T-helper 1 cell treated with Interleukin-12 subunit alpha and Interleukin-12 subunit beta and Interleukin-4 antibody, amounts not matched to agents 30 μg/mL and 1 μg/mL, for 36 hours (primary cell): ENCODE results near the gene TRPM4.
"Not testable (repeated sequence)": the region's sequence is repeated elsewhere in the genome, so short reads cannot be mapped to it uniquely, and the experiment has no call there.

Source experiments
- H3K27ac Mint-ChIP-seq: one replicate; pipeline ENCODE4 v1.8.0; 2021; ENCODE audit warnings: mild to moderate bottlenecking, mixed read lengths
- H3K27me3 Mint-ChIP-seq: one replicate; pipeline ENCODE4 v1.8.0; 2021; ENCODE audit warnings: low read depth, mixed read lengths
- H3K36me3 Mint-ChIP-seq: one replicate; pipeline ENCODE4 v1.8.0; 2021; ENCODE audit warnings: low read depth, mixed read lengths
- H3K4me1 Mint-ChIP-seq: one replicate; pipeline ENCODE4 v1.8.0; 2021; ENCODE audit warnings: low read depth, mixed read lengths
- H3K4me3 Mint-ChIP-seq: one replicate; pipeline ENCODE4 v1.8.0; 2021; ENCODE audit warnings: mild to moderate bottlenecking, moderate library complexity, mixed read lengths
- H3K9me3 Mint-ChIP-seq: one replicate; pipeline ENCODE4 v1.8.0; 2021; ENCODE audit warnings: mixed read lengths

Gene TRPM4

DNA sequence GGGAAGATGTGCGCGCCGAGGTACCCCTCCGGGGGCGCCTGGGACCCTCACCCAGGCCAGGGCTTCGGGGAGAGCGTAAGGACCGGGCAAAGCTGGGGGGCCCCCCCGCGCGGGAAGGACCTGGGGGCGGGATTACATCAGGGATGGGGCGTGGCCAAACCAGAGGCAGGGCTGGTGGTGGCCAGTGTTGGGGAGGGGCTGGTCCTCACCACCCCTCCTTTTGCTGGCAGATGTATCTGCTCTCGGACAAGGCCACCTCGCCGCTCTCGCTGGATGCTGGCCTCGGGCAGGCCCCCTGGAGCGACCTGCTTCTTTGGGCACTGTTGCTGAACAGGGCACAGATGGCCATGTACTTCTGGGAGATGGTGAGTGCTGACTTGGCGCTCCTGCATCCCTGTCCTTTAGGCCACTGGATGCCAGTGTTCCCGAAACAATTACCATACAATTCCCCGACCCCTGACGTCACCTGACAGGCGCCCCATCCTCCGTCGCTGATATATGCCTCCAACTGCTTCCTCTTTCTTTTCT is 25.3 kb downstream of the TRPM4 start:
- H3K27ac Mint-ChIP-seq: no peak overlapping the region
- H3K9me3 Mint-ChIP-seq: peaks cover 17% of the 10 kb centered on the region
- no peaks in the 10 kb centered on the region for H3K27me3 Mint-ChIP-seq
- no peak overlapping the region for H3K4me3 Mint-ChIP-seq
- H3K36me3 Mint-ChIP-seq: no peaks in the 10 kb centered on the region
- no peaks in the 10 kb centered on the region for H3K4me1 Mint-ChIP-seq

DNA sequence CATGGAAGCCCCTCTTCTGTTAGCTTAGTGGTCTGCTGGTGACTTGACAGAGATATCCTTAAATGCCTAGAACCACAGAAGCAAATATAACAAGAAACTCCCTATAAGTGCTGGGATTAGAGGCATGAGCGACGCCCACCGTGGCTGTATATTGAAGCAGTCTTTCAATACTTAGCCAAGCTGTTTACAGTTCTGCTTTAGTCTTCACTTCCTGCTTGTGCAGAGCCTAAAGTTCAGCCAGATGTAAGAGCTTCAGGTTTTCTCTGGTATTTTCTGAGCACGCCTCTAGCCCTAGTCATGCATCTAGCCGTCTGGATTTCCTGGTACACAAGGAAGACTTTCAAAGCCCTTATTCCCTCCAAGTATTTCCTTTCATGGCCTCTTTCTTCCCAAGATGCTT is 28.5 kb downstream of the TRPM4 start:
- Mint-ChIP-seq H3K36me3 (no peaks in the 10 kb centered on the region), H3K4me1 (peaks cover 9% of the 10 kb centered on the region), H3K27me3 (peaks cover 3% of the 10 kb centered on the region), H3K9me3 (peaks cover 17% of the 10 kb centered on the region), H3K27ac (no peak overlapping the region), H3K4me3 (no peak overlapping the region)

DNA sequence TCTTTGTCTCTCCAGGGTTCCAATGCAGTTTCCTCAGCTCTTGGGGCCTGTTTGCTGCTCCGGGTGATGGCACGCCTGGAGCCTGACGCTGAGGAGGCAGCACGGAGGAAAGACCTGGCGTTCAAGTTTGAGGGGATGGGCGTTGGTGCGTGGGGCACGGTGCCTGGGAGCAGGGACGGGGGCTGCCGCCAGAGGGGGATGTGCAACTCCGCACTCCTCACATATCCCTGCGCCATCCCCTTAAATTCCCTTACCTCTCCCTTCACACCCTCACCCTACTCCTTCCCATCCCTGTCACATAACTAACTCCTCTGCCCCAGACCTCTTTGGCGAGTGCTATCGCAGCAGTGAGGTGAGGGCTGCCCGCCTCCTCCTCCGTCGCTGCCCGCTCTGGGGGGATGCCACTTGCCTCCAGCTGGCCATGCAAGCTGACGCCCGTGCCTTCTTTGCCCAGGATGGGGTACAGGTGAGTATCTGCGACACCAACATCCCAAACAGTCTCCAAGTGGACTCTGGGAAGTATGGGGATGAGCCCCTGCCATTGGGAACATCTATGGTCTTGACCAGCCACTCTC is 31.1 kb downstream of the TRPM4 start:
- Mint-ChIP-seq H3K27me3 (peaks cover 3% of the 10 kb centered on the region), H3K27ac (no peak overlapping the region), H3K9me3 (peaks cover 5% of the 10 kb centered on the region), H3K36me3 (no peaks in the 10 kb centered on the region), H3K4me3 (no peak overlapping the region), H3K4me1 (peaks cover 9% of the 10 kb centered on the region)

DNA sequence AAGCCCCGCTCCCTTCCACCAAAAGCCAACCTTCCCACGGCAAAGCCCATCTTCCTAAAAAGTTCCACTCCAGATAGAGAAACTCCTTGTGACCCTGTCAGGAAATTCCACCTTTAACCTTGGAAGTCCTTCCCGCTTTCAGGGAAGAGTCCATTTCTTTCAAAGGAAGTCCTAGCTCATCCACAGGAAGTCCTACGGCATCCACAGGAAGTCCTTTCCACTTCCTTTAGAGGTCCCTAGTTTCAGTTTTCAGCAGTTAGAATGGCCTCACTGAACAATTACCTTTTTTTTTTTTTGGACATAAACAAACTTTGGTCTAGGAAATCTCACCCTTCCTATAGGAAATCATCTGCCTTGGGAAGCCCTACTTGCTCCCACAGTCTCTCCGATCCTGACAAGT is 31.7 kb downstream of the TRPM4 start:
- Mint-ChIP-seq H3K27ac (no peak overlapping the region), H3K4me3 (no peak overlapping the region), H3K9me3 (peaks cover under 1% of the 10 kb centered on the region), H3K36me3 (no peaks in the 10 kb centered on the region), H3K27me3 (peaks cover 3% of the 10 kb centered on the region), H3K4me1 (peaks cover 9% of the 10 kb centered on the region)

DNA sequence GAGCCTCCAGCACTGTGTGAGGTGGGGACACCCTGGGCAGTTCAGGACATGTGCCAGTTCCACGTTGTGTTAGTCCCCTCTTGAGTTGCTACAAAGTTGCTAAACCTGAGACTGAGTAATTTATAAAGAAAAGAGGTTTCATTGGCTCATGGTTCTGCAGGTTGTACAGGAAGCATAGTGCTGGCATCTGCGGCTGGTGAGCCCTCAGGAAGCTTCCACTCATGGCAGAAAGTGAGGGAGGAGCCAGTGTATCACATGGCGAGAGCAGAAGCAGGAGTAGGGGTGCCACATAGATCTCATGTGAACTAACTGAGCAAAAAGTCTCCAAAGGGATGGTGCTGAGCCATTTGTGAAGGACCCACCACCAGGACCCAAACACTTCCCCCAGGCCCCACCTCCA is 33.2 kb downstream of the TRPM4 start:
- no peaks in the 10 kb centered on the region for H3K36me3 Mint-ChIP-seq

DNA sequence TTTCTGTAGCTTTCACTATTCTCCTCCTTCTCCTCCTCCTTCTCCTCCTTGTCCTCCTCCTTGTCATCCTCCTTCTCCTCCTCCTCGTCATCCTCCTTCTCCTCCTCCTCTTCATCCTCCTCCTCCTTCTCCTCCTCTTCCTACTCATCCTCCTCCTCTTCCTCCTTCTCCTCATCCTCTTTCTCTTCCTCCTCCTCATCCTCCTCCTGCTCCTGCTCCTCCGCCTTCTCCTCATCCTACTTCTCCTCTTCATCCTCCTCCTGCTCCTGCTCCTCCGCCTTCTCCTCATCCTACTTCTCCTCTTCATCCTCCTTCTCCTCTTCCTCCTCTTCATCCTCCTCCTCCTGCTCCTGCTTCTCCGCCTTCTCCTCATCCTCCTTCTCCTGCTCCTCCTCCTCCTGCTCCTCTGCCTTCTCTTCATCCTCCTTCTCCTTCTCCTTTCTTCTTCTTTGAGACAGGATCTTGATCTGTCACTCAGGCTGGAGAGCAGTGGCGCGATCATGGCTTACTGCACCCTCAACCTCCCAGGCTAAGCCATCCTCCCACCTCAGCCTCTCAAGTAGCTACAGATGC is 36.3 kb downstream of the TRPM4 start:
- no peak overlapping the region for H3K27ac Mint-ChIP-seq
- peaks cover 9% of the 10 kb centered on the region for H3K4me1 Mint-ChIP-seq
- H3K4me3 Mint-ChIP-seq: no peak overlapping the region
- no peaks in the 10 kb centered on the region for H3K36me3 Mint-ChIP-seq
- H3K27me3 Mint-ChIP-seq: peaks cover 3% of the 10 kb centered on the region
- no peaks in the 10 kb centered on the region for H3K9me3 Mint-ChIP-seq

More for the DNA sequence above, 33.2 kb downstream of the TRPM4 start:
- H3K9me3 Mint-ChIP-seq: no peaks in the 10 kb centered on the region
- H3K4me3 Mint-ChIP-seq: no peak overlapping the region
- H3K4me1 Mint-ChIP-seq: peaks cover 9% of the 10 kb centered on the region
- no peak overlapping the region for H3K27ac Mint-ChIP-seq
- H3K27me3 Mint-ChIP-seq: peaks cover 3% of the 10 kb centered on the region

DNA sequence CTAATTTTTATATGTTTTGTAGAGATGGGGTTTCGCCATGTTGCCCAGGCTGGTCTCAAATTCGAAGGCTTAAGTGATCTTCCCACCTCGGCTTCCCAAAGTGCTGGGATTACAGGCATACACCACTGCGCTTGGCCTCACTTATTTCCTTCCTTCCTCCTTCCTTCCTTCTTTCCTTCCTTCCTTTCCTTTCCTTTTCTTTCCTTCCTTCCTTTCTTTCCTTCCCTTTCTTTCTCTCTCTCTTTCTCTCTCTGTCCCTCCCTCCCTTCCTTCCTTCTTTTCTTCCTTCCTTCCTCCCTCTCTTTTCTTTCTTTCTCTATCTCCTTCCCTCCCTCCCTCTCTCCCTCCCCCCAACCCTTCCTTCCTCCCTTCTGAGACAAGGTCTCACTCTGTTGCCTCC is 36.8 kb downstream of the TRPM4 start:
- H3K4me3 Mint-ChIP-seq: no peak overlapping the region
- no peaks in the 10 kb centered on the region for H3K9me3 Mint-ChIP-seq
- H3K27me3 Mint-ChIP-seq: peaks cover 3% of the 10 kb centered on the region
- peaks cover 7% of the 10 kb centered on the region for H3K4me1 Mint-ChIP-seq
- no peak overlapping the region for H3K27ac Mint-ChIP-seq
- no peaks in the 10 kb centered on the region for H3K36me3 Mint-ChIP-seq

DNA sequence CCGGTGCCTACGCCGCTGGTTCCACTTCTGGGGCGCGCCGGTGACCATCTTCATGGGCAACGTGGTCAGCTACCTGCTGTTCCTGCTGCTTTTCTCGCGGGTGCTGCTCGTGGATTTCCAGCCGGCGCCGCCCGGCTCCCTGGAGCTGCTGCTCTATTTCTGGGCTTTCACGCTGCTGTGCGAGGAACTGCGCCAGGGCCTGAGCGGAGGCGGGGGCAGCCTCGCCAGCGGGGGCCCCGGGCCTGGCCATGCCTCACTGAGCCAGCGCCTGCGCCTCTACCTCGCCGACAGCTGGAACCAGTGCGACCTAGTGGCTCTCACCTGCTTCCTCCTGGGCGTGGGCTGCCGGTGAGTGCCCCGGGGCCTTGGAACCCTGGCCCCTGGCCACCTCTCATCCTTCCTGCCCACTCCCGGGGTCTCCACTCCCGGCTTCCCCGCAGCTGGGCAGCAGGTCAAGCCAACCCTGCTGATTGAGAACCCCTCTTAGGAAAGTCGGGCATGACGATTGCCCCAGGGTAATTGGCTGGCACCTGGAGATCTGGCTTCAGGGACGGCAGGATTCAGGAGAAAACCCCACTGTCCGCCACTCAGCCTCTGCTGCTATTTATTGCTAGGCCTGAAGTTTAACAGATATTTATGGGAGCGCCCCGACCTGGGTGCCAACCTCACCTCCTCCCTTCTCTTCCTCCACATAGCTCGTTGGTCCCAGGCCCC is 39.1 kb downstream of the TRPM4 start:
- Mint-ChIP-seq H3K36me3 (no peaks in the 10 kb centered on the region), H3K9me3 (no peaks in the 10 kb centered on the region), H3K4me1 (peaks cover 6% of the 10 kb centered on the region), H3K27ac (no peak overlapping the region), H3K27me3 (no peaks in the 10 kb centered on the region), H3K4me3 (no peak overlapping the region)

DNA sequence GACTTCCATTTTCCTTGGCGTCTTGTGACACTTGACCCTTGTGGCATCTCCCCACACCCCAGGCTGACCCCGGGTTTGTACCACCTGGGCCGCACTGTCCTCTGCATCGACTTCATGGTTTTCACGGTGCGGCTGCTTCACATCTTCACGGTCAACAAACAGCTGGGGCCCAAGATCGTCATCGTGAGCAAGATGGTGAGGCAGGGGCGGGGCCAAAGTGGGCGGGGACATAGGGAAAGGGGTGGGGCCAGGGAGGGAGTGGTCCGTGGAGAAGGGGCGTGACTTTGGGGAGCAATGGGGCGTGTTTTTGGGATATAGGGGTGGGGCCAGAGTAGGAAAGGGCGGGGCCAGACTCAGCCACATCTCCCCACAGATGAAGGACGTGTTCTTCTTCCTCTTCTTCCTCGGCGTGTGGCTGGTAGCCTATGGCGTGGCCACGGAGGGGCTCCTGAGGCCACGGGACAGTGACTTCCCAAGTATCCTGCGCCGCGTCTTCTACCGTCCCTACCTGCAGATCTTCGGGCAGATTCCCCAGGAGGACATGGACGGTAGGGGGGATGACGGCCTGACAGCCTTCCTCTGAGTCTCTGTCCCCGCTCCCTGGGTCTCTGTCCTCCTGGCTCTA is 42.8 kb downstream of the TRPM4 start:
- Mint-ChIP-seq H3K4me1 (peaks cover 6% of the 10 kb centered on the region), H3K27ac (no peak overlapping the region), H3K9me3 (no peaks in the 10 kb centered on the region), H3K36me3 (no peaks in the 10 kb centered on the region), H3K4me3 (no peak overlapping the region), H3K27me3 (no peaks in the 10 kb centered on the region)

DNA sequence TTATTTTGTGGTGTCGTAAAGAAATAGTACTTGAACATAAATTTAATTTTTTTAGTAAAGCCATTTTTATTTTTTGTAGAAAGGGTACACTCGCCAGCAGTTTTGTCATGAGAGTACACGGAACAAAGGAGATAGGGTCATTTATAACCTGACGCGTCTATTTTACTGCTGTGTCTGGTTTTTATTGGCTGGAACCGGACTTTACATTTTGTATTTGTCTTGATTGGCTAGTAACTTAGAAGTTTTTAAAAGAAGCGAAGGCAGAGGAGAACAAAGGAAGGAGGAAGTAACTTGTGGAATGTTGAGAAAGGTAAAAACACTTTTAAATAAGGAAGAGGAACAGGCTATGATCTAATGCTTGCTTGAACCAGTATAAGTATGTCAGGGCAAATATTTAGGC is 43.5 kb downstream of the TRPM4 start:
- no peaks in the 10 kb centered on the region for H3K27me3 Mint-ChIP-seq
- no peak overlapping the region for H3K4me3 Mint-ChIP-seq
- no peak overlapping the region for H3K27ac Mint-ChIP-seq
- no peaks in the 10 kb centered on the region for H3K9me3 Mint-ChIP-seq
- no peaks in the 10 kb centered on the region for H3K36me3 Mint-ChIP-seq
- peaks cover 6% of the 10 kb centered on the region for H3K4me1 Mint-ChIP-seq

DNA sequence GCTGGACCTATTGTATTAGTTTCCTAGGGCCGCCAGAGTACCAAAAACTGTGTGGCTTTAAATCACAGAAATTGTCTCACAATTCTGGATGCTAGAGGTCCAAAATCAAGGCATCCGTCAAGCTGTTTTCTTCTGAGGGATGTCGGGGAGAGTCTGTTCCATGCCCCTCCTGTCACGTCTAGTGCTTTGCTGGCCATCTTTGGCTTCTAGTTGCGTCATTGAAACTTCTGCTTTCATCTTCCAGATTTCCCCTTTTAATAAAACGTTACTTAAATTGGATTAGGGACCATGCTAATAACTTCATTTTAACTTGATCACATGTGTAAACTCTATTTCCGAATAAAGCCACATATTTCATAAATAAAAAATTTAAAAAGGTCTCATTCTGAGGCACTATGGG is 47.5 kb downstream of the TRPM4 start:
- no peaks in the 10 kb centered on the region for H3K27me3 Mint-ChIP-seq
- H3K36me3 Mint-ChIP-seq: no peaks in the 10 kb centered on the region
- H3K9me3 Mint-ChIP-seq: no peaks in the 10 kb centered on the region
- H3K27ac Mint-ChIP-seq: no peak overlapping the region
- peaks cover 5% of the 10 kb centered on the region for H3K4me1 Mint-ChIP-seq
- no peak overlapping the region for H3K4me3 Mint-ChIP-seq

DNA sequence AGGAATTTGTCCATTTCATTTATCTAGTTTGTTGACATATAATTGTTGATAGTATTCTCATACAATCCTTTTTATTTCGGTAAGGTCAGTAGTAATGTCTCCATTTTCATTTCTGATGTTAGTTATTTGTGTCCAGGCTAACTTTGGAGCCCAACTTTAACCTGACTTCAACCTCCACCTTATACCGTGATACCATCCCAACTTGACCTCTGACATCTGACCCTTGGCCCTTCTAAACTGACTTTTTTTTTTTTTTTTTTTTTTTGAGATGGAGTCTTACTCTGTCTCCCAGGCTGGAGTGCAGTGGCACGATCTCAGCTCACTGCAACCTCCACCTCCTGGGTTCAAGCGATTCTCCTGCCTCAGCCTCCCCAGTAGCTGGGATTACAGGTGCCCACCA is 51.9 kb downstream of the TRPM4 start:
- not testable (repeated sequence) for H3K9me3 Mint-ChIP-seq, H3K4me1 Mint-ChIP-seq, H3K27ac Mint-ChIP-seq, H3K4me3 Mint-ChIP-seq, H3K27me3 Mint-ChIP-seq, H3K36me3 Mint-ChIP-seq

DNA sequence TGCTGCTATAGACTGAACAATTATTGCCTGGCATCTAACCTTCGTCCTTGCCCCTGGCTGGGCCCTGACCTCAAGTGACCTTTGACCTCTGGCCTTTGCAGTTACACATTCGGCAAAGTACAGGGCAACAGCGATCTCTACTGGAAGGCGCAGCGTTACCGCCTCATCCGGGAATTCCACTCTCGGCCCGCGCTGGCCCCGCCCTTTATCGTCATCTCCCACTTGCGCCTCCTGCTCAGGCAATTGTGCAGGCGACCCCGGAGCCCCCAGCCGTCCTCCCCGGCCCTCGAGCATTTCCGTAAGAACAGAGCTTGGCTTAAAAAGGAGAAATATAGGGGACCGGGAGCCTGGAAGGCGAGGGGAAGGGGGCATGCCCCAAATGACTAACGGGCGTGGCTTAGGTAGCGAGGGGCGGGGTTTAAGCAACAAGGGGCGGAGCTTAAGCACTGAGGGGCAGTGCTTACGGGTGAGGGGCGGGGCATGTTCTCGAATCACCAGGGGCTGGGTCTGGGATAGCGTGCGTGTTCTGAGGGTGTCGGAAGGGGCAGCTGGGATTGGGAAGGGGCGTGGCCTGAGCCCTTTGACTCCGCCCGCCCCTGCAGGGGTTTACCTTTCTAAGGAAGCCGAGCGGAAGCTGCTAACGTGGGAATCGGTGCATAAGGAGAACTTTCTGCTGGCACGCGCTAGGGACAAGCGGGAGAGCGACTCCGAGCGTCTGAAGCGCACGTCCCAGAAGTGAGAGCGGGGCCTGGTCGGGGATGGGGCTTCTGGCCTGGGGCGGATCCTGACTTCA is 52.7 kb downstream of the TRPM4 start:
- no peaks in the 10 kb centered on the region for H3K36me3 Mint-ChIP-seq
- H3K4me3 Mint-ChIP-seq: peak overlapping the region; percentile 51

DNA sequence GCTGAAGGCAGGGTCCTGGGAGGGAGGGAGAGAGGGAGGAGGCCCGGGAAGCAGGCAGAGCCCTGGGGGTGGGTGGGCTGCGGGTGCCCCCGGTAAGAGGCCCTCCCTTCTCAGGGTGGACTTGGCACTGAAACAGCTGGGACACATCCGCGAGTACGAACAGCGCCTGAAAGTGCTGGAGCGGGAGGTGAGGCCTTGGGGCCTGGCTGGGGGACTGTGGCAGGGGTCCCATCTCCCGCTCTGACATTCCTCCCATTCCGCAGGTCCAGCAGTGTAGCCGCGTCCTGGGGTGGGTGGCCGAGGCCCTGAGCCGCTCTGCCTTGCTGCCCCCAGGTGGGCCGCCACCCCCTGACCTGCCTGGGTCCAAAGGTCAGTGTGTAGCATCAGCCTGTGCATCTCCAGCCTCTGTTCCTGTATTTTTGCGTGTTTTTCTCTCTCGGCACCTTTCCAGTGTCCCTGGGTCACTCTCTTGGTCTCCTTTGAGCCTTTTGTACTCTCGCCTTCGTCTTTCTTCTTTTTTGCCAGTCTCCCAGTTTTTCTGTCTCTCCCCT is 53.4 kb downstream of the TRPM4 start:
- Mint-ChIP-seq H3K27me3 (no peaks in the 10 kb centered on the region), H3K27ac (no peak overlapping the region), H3K4me1 (peaks cover 8% of the 10 kb centered on the region), H3K36me3 (no peaks in the 10 kb centered on the region), H3K4me3 (peak overlapping the region; percentile 16), H3K9me3 (no peaks in the 10 kb centered on the region)

More for the DNA sequence above, 52.7 kb downstream of the TRPM4 start:
- no peak overlapping the region for H3K27ac Mint-ChIP-seq
- H3K9me3 Mint-ChIP-seq: no peaks in the 10 kb centered on the region
- H3K4me1 Mint-ChIP-seq: peaks cover 8% of the 10 kb centered on the region
- no peaks in the 10 kb centered on the region for H3K27me3 Mint-ChIP-seq
